WI38 (cell line): ENCODE data around the gene SCAF4.

Experiments used
- H3K4me3 ChIP-seq: 2 replicates; pipeline ENCODE4 v1.5.1; 2011; ENCODE audit warnings: low read depth, mild to moderate bottlenecking, control low read depth, low read length
- TF ChIP-seq, protein P1 (sequence below): IDR thresholded peaks from 2 replicates; pipeline ENCODE4 v1.5.1; 2012; ENCODE audit warnings: low read depth, mild to moderate bottlenecking, control low read depth, low read length

The SCAF4 gene

DNA sequence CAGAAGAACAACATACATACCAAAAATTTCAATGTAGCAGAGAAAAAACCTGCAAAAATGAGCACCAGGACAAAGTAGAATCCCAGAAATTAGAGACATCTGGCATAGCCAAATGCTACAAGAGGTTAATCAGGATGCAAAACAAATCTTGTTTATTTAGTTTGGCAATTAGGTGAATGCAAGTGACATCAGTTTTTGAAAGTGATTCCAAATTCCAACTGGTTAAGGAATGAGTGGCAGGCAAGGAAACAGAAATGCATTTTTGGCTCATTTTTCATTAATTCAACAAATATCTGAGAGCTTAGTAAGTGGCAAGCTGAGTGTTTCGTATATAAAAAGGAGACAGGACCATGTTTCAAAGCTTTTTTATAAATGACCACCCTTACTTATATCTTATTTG lies 21.3 kb downstream of the SCAF4 start:
- H3K4me3 ChIP-seq: no peak overlapping the region
- TF ChIP-seq, protein P1, sequence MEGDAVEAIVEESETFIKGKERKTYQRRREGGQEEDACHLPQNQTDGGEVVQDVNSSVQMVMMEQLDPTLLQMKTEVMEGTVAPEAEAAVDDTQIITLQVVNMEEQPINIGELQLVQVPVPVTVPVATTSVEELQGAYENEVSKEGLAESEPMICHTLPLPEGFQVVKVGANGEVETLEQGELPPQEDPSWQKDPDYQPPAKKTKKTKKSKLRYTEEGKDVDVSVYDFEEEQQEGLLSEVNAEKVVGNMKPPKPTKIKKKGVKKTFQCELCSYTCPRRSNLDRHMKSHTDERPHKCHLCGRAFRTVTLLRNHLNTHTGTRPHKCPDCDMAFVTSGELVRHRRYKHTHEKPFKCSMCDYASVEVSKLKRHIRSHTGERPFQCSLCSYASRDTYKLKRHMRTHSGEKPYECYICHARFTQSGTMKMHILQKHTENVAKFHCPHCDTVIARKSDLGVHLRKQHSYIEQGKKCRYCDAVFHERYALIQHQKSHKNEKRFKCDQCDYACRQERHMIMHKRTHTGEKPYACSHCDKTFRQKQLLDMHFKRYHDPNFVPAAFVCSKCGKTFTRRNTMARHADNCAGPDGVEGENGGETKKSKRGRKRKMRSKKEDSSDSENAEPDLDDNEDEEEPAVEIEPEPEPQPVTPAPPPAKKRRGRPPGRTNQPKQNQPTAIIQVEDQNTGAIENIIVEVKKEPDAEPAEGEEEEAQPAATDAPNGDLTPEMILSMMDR: no peak

DNA sequence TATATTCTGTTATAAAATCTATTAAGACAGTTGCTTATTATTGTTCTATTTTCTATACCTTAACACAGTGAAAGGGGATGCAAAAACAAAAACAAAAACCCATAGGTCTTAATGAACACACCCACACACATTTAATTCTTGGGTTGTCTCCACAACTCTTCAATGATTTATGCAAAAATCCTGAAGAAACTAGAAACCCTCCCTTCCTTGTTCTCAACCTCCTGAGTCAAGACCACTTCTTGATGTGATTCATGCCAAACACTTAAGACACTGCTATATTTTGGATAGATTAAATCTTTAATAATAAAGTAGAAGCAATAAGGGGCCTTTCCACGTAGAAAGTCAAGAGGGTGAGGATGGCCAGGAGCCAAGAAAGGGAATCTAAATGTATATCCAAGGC lies 23.4 kb downstream of the SCAF4 start:
- no peak overlapping the region for H3K4me3 ChIP-seq
- TF ChIP-seq, protein P1: no peak

DNA sequence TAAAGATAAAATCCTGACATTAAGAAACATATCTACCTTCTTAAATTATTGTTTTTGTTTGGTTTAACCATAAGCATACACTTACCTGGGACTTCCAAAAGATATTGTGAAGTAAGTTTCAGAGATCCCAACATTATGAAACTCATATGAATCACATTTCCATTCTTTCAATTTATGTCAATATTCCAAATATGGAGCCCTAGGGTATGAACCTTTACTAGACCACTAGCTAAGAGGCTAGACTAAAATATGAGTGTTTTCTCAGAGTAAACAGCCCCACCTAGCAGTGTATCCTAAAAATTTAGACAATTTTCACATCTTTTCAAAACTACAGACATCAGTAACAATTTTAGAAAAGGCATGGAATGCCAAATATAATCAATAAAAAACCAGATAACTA lies 24.4 kb downstream of the SCAF4 start:
- TF ChIP-seq, protein P1: no peak

DNA sequence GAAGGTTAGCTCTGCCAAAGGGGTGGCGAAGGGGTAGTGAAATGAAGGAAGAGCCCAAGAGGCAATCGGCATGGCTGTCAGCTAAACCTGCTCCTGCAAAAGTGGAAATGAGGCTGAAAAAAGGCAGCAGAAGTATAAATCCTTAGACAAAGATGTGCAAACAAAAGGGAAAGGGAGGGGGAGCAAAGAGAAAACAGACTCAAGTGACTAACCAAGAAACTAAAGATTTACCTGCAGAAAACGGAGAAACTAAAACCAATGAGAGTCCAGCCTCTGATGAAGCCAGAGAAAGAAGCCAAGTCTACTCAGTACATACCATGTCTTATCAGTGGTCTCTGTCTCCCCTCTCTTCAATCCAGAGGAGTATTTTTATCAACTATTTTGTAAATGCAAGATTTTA lies 25.4 kb downstream of the SCAF4 start:
- H3K4me3 ChIP-seq: no peak overlapping the region
- TF ChIP-seq, protein P1: no peak

More for the DNA sequence above, 24.4 kb downstream of the SCAF4 start:
- H3K4me3 ChIP-seq: no peak overlapping the region

DNA sequence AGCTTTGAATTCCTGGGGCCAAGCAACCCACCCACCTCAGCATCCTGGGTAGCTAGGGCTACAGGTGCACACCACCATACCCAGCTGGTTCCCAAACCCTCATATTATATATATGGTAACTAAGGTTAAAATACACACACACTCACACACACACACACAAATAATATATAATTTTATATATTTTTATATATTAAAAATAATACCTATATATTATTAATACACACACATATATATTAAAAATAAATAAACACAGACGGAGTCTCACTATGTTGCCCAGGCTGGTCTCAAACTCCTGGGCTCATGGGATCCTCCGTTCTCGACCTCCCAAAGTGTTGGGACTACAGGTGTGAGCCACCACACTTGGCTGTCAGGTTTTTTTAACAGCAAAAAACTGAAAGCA lies 31.9 kb downstream of the SCAF4 start:
- TF ChIP-seq, protein P1: no peak
- H3K4me3 ChIP-seq: no peak overlapping the region

DNA sequence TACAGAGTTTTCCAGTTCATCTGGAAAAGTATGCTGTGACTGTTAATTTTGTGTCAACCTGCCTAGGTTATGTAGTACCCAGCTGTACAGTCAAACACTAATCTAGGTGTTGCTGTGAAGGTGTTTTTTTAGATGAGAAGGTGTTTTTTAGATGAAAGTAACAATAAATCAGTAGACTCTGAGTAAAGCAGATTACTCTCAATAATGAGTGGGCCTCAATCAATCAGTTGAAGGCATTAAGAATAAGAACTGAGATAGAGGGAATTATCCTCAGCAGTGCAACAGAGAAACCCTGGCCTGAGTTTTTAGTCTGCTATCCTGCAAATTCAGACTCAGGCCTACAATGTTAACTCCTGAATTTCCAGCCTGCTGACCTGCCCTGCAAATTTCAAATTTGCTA lies 33.5 kb downstream of the SCAF4 start:
- H3K4me3 ChIP-seq: no peak overlapping the region
- TF ChIP-seq, protein P1: no peak

DNA sequence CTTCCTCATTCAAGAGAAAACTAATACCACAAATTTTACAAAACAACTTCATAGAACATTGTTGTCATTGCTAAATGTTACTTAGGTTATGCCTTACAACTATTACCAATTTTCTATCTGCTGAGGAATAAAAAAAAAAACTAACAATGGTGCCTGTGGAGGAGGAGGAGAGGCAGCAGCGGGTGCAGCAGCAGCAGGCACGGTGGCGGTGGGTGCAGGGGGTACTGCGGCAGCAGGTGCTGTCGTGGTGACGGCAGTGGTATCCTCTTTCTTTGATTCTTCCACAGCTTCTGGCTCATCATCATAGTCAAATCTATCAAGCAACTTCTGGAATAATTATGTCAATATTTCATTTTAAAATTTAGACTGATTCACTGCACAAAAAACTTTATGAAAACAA lies 35.5 kb downstream of the SCAF4 start:
- TF ChIP-seq, protein P1: no peak
- H3K4me3 ChIP-seq: no peak overlapping the region
